H1 (cell line): Measurements from ENCODE around the gene CDH11. TPM values are rescaled to one million over a fixed set of nuclear protein-coding genes. Genes with fewer than 3 reads are reported as not detected.

Experiments
- ASH2L ChIP-seq: fragments of 200-600, 300-600 bp; sonication (generic); IDR thresholded peaks from one replicate; pipeline ENCODE4 v1.7.1; 2017; ENCODE audit warnings: low read length
- E2F6 ChIP-seq: IDR thresholded peaks from 2 replicates; pipeline ENCODE4 v1.6.1; 2012; ENCODE audit warnings: inconsistent platforms
- KDM1A ChIP-seq: fragments of 200-600, 300-600 bp; sonication (generic); IDR thresholded peaks from 2 replicates; pipeline ENCODE4 v1.7.1; 2016; ENCODE audit warnings: mild to moderate bottlenecking, low read length, borderline replicate concordance
- NANOG ChIP-seq: IDR thresholded peaks from 2 replicates; pipeline ENCODE4 v1.6.1; 2011; ENCODE audit warnings: low read length, low read depth, mild to moderate bottlenecking, inconsistent platforms; ENCODE audit not compliant: insufficient read depth, poor library complexity, severe bottlenecking
- SIN3A ChIP-seq, 2 experiments: IDR thresholded peaks in 1 of 2; conservative IDR thresholded peaks in 1 of 2; 2 replicates each; pipeline ENCODE4 v1.6.1; 2011 to 2012; ENCODE audit warnings: low read length in 2 of 2, improper control_type of control experiment in 1 of 2, low read depth in 1 of 2, mild to moderate bottlenecking in 1 of 2
- SP2 ChIP-seq: IDR thresholded peaks from 2 replicates; pipeline ENCODE4 v1.6.1; 2012; ENCODE audit warnings: mild to moderate bottlenecking, low read length, inconsistent platforms
- polyA plus RNA-seq, 7 experiments: library from polyadenylated mRNA; depleted of rRNA in 3 of 7; stranded (reverse) in 5 of 7; unstranded in 2 of 7; fragments of >200 nt in 5 of 7; fragments of 200-250 nt in 2 of 7; gene quantifications; 1 replicate in 5 of 7; 2 replicates in 1 of 7; 4 replicates in 1 of 7; pipeline versions ENCODE4 v1.2.1 to v1.2.3, GENCODE V29; 2011 to 2013; ENCODE audit warnings: missing spikeins in 2 of 7, mixed read lengths in 2 of 7
- total RNA-seq: library from RNA; stranded (reverse); fragmentation: NEBNext Ultra II Directional; extraction: Animal tissue kit (Norgen Biotek cat#: 25700); gene quantifications from 2 replicates; pipeline ENCODE4 v1.2.1, GENCODE V29; 2021

The CDH11 gene
- total and polyA plus RNA-seq, 2 of the 8 experiments (the other 6 are each of a cell fraction or from before 2014, with no cell fraction given) = 3.3 to 8.4 TPM

GRCh38 chr16:64969221-64969620 lies 152.6 kb downstream of the CDH11 start (continued):
- TF ChIP-seq SP2 = no peak
- no peak for TF ChIP-seq ASH2L
- no peak for TF ChIP-seq SIN3A (conservative IDR thresholded peaks at IDR 0.05 in 1 of 2, IDR thresholded peaks at IDR 0.05 in 1 of 2; ENCODE audit: low read depth in 1 of 2, low read length in 2 of 2)
- TF ChIP-seq NANOG = no peak
- no peak for TF ChIP-seq KDM1A
- no peak for TF ChIP-seq E2F6
